ENCODE measurements around the gene KRT1. TPM values are rescaled to one million over a fixed set of nuclear protein-coding genes. Genes with fewer than 3 reads are reported as not detected.

The KRT1 gene
- total RNA-seq, 1 experiment from 2014 or later: not detected

DNA sequence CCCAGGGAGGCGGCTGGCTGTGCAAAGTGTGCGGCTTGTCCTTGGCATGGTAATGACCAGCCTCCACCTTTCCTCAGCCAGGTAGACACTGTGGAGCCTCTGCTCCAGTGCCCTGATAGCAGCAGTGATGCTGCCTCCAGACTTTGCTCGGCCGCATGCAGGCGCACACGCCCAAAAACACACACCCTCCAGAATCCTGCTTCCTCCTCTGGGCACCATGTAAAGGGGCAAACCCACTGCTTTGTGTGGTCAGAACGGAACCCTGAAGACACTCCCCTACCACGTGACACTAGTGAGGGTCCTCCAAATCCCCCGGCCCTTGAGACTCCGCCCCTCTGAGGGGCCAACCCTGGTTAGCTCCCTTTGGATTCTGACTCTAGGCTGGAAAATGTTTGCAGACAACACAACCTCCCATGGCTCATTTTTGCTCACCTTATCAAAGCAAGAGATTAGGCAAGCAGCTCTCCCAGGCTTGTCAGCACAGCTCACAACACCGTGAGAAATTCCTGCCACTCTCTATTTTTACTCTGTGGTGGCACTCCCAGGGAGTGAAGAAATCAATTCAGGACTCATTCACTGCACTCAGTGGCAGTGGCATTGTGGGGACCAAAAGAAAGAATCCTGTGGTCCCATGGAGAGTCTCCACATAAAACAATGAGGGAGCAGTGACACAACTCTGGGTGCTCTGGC, 18.6 kb upstream of the KRT1 start:
- DNase-seq (ENCODE audit: low spot score): no peak

DNA sequence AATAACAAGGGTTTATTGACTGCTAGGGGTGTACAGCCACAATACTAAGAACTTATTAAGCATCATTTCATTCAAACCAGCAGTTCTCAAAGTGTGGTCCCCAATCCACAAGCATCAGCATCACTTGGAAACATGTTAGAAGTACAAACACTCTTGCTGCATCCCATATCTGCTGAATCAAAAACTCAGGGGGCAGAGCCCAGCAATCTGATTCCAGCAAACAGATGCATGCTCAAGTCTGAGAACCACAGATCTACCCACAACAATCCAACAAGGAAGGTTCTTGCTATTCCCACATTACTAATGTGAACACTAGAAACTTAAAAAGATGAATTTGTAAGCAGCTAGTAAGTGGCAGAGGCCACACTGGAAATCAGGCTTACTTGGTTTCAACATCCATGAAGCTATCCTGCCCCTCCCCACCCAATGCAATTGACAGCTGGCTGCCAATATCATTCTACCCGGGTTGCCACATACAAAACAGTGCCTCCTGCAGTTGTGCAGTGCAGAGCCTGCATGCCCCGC, 16.9 kb upstream of the KRT1 start:
- no peak for DNase-seq (ENCODE audit: low spot score)

DNA sequence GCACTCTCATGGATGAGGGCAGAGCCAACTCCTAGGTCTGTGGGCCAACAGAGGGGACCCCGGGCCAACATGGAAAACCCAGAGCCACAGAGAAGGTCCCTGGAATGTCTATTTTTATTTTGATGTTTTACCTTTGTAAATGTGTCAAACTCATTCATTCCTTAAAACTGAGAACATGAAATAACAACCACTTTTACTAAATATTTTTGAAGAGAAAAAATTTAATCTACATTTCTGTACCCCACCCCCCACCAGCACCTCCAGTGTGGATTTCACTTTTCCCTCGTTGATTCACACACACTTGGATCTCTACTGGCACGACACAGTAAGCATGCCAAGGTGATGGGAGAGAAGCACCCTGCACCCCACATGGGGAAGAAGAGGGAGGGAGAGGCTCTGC, 16.4 kb upstream of the KRT1 start:
- no peak for DNase-seq (ENCODE audit: low spot score)

DNA sequence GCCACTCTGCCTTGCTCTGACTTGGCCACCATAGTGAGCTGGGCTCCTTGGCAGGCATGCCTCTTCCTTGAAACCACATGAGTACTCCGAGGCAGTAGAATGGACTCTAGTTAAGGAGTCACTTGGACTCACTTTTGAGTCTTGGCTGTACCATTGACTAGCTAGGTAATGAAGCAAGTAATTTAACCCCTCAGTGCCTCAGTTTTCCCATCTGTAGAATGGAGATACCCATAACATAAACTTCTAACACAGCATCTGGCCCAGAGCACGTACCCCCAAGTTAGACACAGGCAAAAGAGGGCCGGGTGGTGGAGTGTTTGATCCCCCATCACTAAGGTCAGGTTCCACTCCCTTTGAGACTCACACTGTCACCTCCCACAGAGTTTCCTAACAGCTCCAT, 14.8 kb upstream of the KRT1 start:
- no peak for DNase-seq (ENCODE audit: low spot score)

DNA sequence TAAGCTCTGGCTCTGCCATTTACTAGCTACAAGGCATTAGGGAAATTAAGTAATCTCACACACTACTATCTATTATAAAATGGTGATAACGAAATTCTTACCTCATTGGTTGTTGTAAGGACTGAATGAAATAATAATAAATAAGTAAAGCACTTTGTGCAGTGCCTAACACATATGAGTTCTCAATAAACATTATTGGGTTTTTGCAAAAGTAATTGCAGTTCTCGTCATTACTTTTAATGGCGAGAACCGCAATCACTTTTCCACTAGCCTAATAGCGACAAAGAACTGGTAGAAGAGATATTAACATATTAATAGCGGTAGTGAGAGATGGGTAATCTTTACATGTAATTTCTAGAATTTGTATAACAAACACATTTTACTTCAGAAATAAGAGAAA, 13.9 kb upstream of the KRT1 start:
- DNase-seq (ENCODE audit: low spot score): no peak

DNA sequence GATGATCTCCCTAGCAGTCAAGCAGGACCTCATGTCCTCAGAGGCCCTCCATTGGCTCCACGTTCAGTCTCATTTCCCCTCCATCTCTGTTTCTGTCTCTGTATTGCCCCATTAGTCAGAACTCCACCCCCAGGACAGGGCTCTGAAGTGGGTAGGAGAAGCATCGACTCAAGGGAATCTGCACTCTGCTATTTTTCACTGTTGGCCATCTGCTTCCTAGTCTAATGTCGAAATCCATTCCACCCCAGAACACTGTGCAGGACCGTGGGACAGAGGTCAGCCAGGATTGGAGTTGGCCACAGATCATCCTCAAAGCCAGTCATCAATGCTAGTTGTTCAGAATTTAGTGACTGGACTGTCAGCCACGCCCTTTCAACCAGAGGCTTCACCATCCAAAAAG, 13.1 kb upstream of the KRT1 start:
- no peak for DNase-seq (ENCODE audit: low spot score)

DNA sequence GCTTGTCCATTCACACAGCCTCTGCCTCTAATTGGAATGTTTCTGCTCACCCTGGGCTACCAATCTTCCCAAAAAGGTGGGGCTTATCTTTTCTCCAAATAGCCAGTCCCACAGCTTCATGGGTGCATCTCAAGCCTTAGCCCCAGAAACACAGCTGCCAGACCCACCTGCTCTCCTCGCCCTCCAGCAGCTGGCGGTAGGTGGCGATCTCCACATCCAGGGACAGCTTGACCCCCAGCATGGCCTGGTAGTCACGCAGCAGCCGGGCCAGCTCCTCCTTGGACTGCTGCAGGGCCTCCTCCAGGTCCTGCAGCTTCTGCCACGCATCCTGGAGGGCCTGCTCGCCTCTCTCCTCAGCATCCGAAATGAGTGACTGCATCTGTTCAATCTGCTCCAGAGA, 12.0 kb upstream of the KRT1 start:
- DNase-seq (ENCODE audit: low spot score): peak; percentile 35

DNA sequence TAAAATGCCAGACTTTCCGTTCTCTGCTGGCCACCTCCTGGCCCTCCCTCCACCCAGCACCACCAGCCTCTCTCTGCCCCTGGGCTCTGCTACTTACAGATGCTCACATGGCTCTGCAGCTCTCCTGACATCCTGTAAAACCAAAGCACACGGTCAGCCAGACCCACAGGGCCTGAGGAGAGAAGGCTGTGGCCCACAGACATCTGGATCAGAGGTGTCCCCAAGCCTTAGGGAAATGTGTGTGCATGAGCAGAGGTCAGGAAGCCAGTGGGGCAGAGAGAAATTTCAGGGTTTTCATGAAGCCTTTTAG, 11.6 kb upstream of the KRT1 start:
- no peak for DNase-seq (ENCODE audit: low spot score)

DNA sequence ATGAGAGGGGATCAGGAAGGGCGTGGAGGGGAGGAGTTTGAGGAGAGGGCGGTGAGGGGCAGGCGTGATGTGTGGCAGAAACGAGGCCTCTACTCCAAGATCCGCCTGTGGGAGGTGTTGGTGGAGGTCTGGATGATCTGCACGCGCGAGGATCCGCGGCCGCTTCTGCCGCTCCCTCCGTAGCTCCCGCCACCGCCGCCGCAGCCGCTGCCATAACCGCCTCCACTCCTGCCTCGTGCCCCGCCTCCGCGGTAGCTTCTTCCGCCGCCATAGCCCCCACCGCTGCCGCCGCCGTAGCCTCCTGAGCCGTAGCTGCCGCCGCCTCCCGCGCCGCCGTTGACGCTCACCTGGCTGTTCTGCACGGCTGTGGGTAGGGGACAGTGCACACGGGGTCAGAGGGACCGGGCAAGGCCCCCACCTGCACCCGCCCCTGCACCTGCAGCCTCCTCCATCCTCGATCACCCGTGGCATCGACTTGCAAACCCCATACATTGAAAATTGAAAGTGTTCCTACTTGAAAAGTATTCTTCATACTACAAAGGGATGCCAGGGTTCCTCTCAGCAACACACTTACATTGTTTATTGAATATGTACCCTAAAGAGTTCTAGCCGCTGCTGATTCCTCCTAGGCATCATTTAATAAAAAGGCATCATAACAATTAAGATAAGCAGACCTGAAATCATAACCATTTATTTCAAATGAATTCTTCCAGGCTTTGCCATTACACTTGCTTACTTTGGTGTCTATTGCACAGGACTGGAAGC, 11.1 kb upstream of the KRT1 start:
- DNase-seq (ENCODE audit: low spot score): no peak

DNA sequence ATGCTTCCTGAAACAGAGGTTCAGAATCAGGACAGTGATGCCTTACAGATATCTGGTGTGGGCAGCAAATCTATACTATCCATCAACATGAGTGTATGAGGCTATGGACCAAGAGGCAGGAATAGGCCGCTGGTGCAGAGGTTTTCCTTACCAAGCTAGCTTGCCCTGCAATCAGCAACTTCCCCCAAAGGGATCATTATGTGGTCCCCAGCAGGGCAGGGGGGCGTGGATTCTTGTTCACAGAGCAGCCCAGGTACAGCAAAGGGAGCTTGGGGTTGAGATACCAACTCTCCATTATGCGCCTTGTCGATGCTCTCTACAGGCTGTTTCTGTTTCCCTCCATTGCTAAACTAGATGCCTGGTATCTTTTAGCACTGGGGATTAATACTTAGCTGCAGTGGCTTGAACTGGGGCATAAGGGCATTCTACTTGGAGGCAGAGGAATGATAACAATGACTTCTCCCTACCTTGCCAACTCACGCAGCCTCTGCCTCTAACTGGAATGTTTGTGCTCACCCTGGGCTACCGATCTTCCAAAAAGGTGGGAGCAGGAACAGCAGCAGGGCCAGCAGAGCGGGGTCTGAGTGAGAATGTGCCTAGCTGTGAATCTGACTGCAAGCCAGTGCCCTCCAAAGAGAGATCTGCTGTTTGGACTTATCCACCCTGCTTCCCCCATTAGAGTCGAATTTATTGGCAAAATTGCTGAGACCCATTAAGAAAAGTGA, 10.3 kb upstream of the KRT1 start:
- DNase-seq (ENCODE audit: low spot score): no peak

DNA sequence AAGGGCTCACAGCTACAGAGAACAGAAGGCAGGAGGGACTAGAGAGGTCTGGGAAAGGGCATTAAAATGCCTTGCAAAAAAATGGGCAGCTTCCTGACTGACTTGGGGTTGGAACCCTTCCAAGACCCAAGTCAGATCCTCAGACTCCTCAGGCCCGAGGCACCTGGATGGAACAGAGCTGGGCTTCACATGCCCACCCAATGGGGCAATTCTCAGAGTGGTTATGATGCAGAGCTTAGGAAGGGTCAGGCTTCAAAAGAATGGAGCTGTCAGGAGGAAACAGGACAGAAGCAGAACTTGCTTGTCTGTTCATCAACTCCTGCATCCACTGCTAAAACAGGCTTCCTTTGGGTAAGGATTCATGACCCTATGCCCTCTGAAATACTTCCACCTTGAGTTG, 9.7 kb upstream of the KRT1 start:
- no peak for DNase-seq (ENCODE audit: low spot score)

DNA sequence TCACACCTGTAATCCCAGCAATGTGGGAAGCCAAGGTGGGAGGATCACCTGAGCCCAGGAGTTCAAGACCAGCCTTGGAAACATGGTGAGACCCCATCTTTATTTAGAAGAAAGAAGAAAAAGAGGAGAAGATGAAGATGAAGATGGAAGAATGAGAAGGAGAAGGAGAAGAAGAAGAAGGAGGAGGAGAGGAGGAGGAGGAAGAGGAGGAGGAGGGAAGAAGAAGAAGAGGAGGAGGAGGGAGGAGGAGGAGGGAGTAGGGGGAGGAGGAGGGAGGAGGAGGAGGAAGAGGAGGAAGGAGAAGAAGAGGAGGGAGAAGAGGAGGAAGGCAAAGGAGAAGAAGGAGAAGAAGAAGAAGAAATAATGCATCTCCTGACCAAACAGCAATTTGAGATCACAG, 9.0 kb upstream of the KRT1 start:
- DNase-seq (ENCODE audit: low spot score): no peak

DNA sequence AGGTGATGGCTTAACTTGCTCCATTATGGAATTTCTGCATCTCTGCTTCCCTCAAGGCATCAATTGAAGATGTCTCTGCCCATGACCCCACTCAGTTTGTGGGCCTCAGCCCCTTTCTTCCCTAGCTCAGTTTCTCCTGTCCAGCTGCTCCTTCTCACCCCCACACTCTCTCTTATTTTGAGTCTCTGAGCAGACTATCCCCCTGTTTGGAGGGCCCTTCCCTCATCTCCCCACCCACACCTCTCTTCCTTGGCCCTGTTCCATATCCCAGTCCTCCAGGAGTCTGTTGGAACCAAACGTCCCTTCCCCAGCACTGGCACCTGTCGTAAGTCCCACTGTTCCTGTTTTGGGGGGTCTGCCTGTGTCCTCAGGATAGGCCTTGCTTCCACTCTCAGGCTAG, 8.3 kb upstream of the KRT1 start:
- no peak for DNase-seq (ENCODE audit: low spot score)

DNA sequence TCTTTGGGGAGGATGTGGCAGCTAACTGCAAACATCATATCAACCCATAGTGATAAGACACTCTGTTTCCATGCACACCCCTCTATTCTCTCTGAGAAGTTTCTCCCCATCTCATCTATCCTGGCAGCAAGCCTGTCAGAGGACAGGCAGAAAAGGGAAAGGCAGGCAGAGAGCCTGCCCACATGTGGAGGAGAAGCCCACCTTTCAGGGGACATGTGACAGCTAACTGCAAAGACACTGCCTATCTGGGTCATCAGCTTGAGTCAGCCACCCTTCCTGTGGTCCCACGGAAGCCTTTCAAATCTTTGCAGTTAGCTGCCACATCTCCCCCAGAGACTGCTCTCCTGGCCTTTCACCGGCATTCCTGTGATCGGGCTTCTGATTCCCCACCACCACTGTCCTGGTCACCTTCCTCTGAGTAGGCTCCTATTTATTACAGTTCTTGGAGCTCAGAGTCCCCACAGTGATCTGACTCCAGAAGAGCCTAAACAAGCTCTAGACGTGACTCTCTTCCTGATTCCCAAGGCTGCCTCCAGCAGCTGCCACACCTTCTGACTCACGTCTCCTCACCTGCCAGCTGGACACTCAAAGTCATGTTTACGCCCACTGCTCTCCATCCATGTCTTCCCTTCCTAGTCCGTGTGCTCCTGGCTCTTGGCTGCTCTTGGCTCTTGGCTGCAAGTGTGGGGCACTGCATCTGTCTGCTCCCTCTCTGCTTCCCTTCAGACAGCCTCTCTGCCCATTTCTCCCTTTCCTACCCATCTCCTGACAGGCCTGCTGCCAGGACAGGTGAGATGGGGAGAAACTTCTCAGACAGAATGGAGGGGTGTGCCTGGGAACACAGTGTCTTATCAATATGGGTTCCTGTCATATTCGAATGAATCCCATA, 7.5 kb upstream of the KRT1 start:
- peak; percentile 5 for DNase-seq (ENCODE audit: low spot score)

DNA sequence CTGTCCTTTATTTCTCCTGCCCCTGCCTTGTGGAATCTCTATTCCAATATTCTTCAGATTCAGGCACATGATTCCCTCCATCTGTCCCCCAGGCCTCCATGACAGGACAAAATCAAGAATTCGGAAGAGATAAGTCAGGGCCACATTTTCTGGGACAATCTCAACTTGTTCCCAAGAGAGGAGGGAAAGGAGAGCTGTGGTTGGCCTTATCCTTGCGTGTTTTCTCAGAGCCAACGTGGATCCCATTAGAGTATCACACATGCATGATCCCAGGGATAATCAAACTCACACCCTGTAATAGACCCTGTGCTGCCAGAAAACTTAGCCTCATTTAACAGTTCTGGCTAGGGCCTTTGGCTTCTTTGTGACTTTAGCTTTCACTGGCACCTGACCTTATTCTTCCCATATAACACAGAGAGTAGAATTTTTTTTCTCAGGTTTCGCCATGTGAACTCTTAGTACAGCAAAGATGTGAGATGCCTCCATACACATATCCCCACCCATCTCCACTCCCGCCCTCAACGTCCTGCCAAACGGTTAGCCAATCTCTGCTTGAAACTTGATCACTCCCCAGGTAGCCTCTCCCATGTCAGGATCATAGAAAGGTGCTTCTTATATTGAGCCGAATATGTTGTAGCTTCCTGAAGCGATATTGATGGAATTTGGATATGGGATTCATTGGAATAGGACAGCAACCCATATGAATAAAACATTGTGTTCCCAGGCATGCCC, 6.7 kb upstream of the KRT1 start:
- no peak for DNase-seq (ENCODE audit: low spot score)

DNA sequence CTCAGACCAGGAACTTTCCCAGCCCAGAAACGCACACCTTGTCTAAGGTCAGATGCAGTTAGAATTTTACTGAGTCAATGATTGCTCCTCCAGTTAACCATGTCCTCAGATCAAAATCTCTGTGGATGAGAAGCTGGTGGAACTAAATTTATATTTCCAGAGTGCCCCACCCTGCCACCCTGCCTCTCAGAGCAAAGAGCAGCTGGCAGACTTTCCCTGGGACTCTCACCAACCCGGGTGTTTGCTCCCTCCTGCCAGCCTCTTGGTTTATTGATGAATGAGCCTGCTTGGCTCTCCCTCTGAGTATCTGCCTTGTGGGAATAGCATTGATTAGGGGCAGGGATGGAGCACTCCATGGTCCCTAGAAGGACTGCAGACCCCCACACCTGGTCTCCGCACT, 5.9 kb upstream of the KRT1 start:
- no peak for DNase-seq (ENCODE audit: low spot score)

DNA sequence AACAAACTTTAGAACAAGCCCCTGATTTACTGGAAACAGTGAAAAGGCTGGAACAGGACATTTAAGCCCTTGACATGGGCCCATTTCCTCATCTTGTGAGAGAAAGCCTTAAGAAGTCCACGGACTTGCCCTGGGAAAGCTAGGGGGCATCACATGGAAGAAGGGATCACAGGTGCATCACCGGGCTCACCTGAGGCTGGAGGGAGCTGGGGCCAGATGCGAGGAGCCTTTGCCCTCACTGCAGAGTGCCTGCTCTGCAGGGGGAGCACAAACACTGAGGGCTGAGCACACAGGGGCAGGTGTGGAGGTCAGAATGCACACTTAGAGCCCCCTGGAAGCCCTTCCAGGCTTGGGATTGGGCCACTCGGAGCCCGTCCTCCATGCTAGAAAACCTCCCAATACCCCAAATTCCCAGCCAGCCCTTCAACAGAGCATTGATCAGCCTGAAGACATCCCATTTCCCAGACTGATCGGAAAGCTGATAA, 5.2 kb upstream of the KRT1 start:
- no peak for DNase-seq (ENCODE audit: low spot score)

DNA sequence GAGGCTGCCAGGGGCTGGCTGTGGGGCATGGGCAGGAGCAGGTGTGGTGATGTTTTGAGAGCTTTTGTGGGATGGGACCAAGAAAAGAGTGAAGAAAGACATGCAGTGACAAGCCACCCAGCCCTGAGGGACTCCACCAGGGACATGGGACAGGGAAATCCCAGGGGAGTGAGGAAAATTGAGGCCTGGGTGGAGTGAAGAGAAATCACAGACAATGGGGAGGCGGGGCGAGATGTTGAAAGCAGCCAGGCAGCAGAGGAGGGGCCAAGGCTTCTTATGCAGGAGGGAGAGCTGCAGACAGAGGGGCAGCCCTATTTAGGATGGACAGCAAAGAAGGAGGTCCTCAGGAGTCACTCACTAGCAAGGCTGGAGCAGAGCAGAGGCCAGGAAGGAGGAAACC, 4.2 kb upstream of the KRT1 start:
- DNase-seq (ENCODE audit: low spot score): no peak

DNA sequence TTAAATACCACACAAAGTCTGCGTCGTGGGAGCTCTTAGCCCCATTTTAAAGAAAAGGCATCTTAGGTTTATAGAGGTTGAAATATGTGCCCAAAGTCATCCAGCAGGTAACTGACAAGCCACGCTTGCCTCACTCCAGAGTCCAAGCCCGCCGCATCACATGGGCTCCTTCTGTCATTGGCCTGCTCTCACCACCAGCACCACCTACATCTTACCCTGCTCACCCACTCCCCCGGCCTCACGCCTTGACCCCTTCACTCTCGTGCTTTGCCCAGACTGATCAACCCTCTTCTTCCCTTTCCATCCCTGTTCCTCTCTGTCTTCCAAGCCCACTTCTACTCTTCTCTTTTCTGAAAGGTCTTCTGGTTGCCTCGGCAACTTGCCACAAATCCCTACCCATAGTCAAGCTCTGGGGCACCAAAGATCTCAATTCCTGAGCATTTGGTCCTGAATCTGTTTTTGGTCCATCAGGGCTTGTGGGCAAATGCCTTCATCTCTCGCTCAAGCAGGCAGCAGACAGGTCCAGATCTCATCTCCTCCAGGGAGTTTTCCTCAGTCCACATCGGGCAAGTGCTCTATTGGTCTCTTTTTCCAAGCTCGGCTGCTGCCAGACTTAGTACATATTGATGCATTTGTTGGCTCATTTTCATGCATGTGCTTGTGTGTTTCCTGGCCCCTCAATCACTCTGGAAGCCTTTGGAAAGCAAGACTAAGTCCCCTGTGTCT, 3.5 kb upstream of the KRT1 start:
- DNase-seq (ENCODE audit: low spot score): no peak

DNA sequence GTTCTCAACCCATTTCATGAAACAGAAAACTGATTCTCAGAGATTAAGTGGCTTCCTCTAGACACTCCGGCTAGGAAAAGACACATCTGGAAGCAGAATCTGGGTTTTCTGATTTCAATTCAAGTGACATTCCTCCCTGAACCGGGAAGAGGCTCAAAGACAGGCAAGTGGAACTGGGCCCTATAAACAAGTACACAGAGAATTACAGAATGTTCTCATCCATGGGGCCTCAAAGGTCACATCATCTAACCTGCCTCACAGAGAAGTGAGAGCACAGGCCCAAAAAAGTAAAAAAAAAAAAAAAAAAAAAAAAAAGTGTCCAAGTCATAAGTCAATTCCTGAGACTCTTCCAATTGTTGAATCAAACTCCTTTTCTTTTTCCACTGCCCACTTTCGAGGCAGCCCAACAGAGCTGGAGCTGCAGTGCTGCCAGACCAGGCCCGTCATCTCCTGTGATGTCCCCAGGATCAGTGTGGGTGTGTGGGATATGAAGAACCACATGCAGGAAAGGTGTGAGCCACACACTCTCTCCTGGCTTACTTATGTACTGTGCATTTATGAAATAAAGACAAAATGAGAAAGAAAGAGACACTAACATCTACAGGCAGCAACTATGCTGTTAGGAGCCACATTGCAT, 2.8 kb upstream of the KRT1 start:
- no peak for DNase-seq (ENCODE audit: low spot score)
